ENCODE data around the gene HNRNPF. TPM values are rescaled to one million over a fixed set of nuclear protein-coding genes. Genes with fewer than 3 reads are reported as not detected.
"Not testable (repeated sequence)": the region's sequence is repeated elsewhere in the genome, so short reads cannot be mapped to it uniquely, and the experiment has no call there.

HNRNPF gene
- total RNA-seq, 2 experiments from 2014 or later = 280 to 340 TPM

GRCh38 chr10:43395571-43396060, 13.4 kb downstream of the HNRNPF start:
- H3K4me1 ChIP-seq (ENCODE audit: insufficient read depth, low read length, poor library complexity, severe bottlenecking) = peaks cover 48% of the 10 kb centered on the region
- no peak overlapping the region for H2AFZ ChIP-seq (ENCODE audit: low read length)
- CTCF ChIA-PET (ENCODE audit: unreplicated experiment) = no interaction called here
- peak overlapping the region; percentile 96 for H3K4me2 ChIP-seq (ENCODE audit: low read length)
- H3K9me3 ChIP-seq (ENCODE audit: low read length) = no peaks in the 10 kb centered on the region
- peaks cover 90% of the 10 kb centered on the region for H3K36me3 ChIP-seq (ENCODE audit: insufficient read depth, low read length)
- H4K20me1 ChIP-seq (ENCODE audit: insufficient read depth, low read length) = peaks cover 57% of the 10 kb centered on the region
- peaks cover 98% of the 10 kb centered on the region for H3K79me2 ChIP-seq (ENCODE audit: insufficient read depth, low read depth, low read length)
- no TSS peak for BruUV-seq (replicated peaks)
- POLR2A ChIA-PET = interaction anchor here (0.6 to 2.3 kb wide), 5 partner anchors 10 to 54 kb away, joined by 3 to 10 read pairs (median 7); no protein-coding TSS in a partner anchor
- TF ChIP-seq CTCF (conservative IDR thresholded peaks at IDR 0.05; ENCODE audit: low read length) (no peak), EZH2phosphoT487 (IDR thresholded peaks at IDR 0.05; ENCODE audit: borderline replicate concordance, low read depth, low read length) (no peak)
- H3K4me3 ChIP-seq (ENCODE audit: low read depth, low read length, poor library complexity, severe bottlenecking) = peak overlapping the region; percentile 92
- peak; percentile 66 for DNase-seq (ENCODE audit: low spot score)
- H3K27ac ChIP-seq (ENCODE audit: low read depth, low read length, poor library complexity, severe bottlenecking) = peak overlapping the region; percentile 82
- H3K9me2 ChIP-seq (ENCODE audit: insufficient read depth, low read length) = no peaks in the 10 kb centered on the region
- intact Hi-C loops (cut with micrococcal nuclease; ENCODE audit: unreplicated experiment) = loop anchor here (2.0 kb wide), 1 partner anchor 257 kb away; the partner anchor contains the start of gene CSGALNACT2

GRCh38 chr10:43394868-43395267, 14.1 kb downstream of the HNRNPF start:
- peaks cover 57% of the 10 kb centered on the region for H4K20me1 ChIP-seq (ENCODE audit: insufficient read depth, low read length)
- BruUV-seq (replicated peaks) = no TSS peak
- no peaks in the 10 kb centered on the region for H3K9me2 ChIP-seq (ENCODE audit: insufficient read depth, low read length)
- intact Hi-C loops (cut with micrococcal nuclease; ENCODE audit: unreplicated experiment) = no loop called here
- no peak overlapping the region for H2AFZ ChIP-seq (ENCODE audit: low read length)
- peak overlapping the region; percentile 82 for H3K27ac ChIP-seq (ENCODE audit: low read depth, low read length, poor library complexity, severe bottlenecking)
- H3K4me1 ChIP-seq (ENCODE audit: insufficient read depth, low read length, poor library complexity, severe bottlenecking) = peaks cover 41% of the 10 kb centered on the region
- CTCF ChIA-PET (ENCODE audit: unreplicated experiment) = no interaction called here
- peak overlapping the region; percentile 96 for H3K4me2 ChIP-seq (ENCODE audit: low read length)
- POLR2A ChIA-PET = interaction anchor here (0.6 to 2.3 kb wide), 3 partner anchors 9 to 37 kb away, joined by 3 to 10 read pairs (median 6); no protein-coding TSS in a partner anchor
- peaks cover 90% of the 10 kb centered on the region for H3K36me3 ChIP-seq (ENCODE audit: insufficient read depth, low read length)
- peak overlapping the region; percentile 92 for H3K4me3 ChIP-seq (ENCODE audit: low read depth, low read length, poor library complexity, severe bottlenecking)
- TF ChIP-seq CTCF (conservative IDR thresholded peaks at IDR 0.05; ENCODE audit: low read length) = no peak
- TF ChIP-seq EZH2phosphoT487 (IDR thresholded peaks at IDR 0.05; ENCODE audit: borderline replicate concordance, low read depth, low read length) = no peak
- H3K79me2 ChIP-seq (ENCODE audit: insufficient read depth, low read depth, low read length) = peaks cover 98% of the 10 kb centered on the region
- H3K9me3 ChIP-seq (ENCODE audit: low read length) = no peaks in the 10 kb centered on the region
- DNase-seq (ENCODE audit: low spot score) = no peak

GRCh38 chr10:43393606-43394360, 15.2 kb downstream of the HNRNPF start:
- Histone ChIP-seq H3K27ac (ENCODE audit: low read depth, low read length, poor library complexity, severe bottlenecking) (peak overlapping the region; percentile 82), H3K4me3 (ENCODE audit: low read depth, low read length, poor library complexity, severe bottlenecking) (peak overlapping the region; percentile 92), H3K4me2 (ENCODE audit: low read length) (peak overlapping the region; percentile 96), H3K9me2 (ENCODE audit: insufficient read depth, low read length) (no peaks in the 10 kb centered on the region), H4K20me1 (ENCODE audit: insufficient read depth, low read length) (peaks cover 61% of the 10 kb centered on the region), H3K36me3 (ENCODE audit: insufficient read depth, low read length) (peaks cover 90% of the 10 kb centered on the region), H2AFZ (ENCODE audit: low read length) (no peak overlapping the region), H3K4me1 (ENCODE audit: insufficient read depth, low read length, poor library complexity, severe bottlenecking) (peaks cover 30% of the 10 kb centered on the region), H3K79me2 (ENCODE audit: insufficient read depth, low read depth, low read length) (peaks cover 98% of the 10 kb centered on the region), H3K9me3 (ENCODE audit: low read length) (no peaks in the 10 kb centered on the region)
- no TSS peak for BruUV-seq (replicated peaks)
- CTCF ChIA-PET (ENCODE audit: unreplicated experiment) = no interaction called here
- no peak for DNase-seq (ENCODE audit: low spot score)
- intact Hi-C loops (cut with micrococcal nuclease; ENCODE audit: unreplicated experiment) = no loop called here
- POLR2A ChIA-PET = interaction anchor here (0.7 to 2.3 kb wide), 5 partner anchors 8 to 946 kb away, joined by 3 to 10 read pairs (median 5); no protein-coding TSS in a partner anchor
- TF ChIP-seq EZH2phosphoT487 (IDR thresholded peaks at IDR 0.05; ENCODE audit: borderline replicate concordance, low read depth, low read length) (no peak), CTCF (conservative IDR thresholded peaks at IDR 0.05; ENCODE audit: low read length) (no peak)

GRCh38 chr10:43393186-43393585, 15.8 kb downstream of the HNRNPF start:
- Histone ChIP-seq H3K4me1 (ENCODE audit: insufficient read depth, low read length, poor library complexity, severe bottlenecking) (peaks cover 26% of the 10 kb centered on the region), H3K79me2 (ENCODE audit: insufficient read depth, low read depth, low read length) (peaks cover 98% of the 10 kb centered on the region), H4K20me1 (ENCODE audit: insufficient read depth, low read length) (peaks cover 61% of the 10 kb centered on the region), H3K36me3 (ENCODE audit: insufficient read depth, low read length) (peaks cover 91% of the 10 kb centered on the region)
- H2AFZ ChIP-seq (ENCODE audit: low read length); intact Hi-C loops (cut with micrococcal nuclease; ENCODE audit: unreplicated experiment); H3K4me2 ChIP-seq (ENCODE audit: low read length); BruUV-seq (replicated peaks); DNase-seq (ENCODE audit: low spot score); H3K27ac ChIP-seq (ENCODE audit: low read depth, low read length, poor library complexity, severe bottlenecking); H3K9me3 ChIP-seq (ENCODE audit: low read length); CTCF ChIA-PET (ENCODE audit: unreplicated experiment); H3K4me3 ChIP-seq (ENCODE audit: low read depth, low read length, poor library complexity, severe bottlenecking); H3K9me2 ChIP-seq (ENCODE audit: insufficient read depth, low read length): not testable (repeated sequence)
- POLR2A ChIA-PET = interaction anchor here (2.1 kb wide), 1 partner anchor 10 kb away, joined by 5 read pairs; no protein-coding TSS in a partner anchor
